ENCODE measurements around the gene LUC7L3.

The LUC7L3 gene

GRCh38 chr17:50691550-50692447, 27.6 kb upstream of the LUC7L3 start:
- peak in 1 of 2 donors; percentile 58 for DNase-seq (ENCODE audit: low read depth in 2 of 2)
- no peak for TF ChIP-seq CTCF (IDR thresholded peaks at IDR 0.05; ENCODE audit: low read depth, low read length)
- H3K4me3 ChIP-seq (replicated peaks in 1 of 2; ENCODE audit: low read depth in 2 of 2, low read length in 2 of 2): no peak overlapping the region

GRCh38 chr17:50692448-50693035, 26.9 kb upstream of the LUC7L3 start:
- TF ChIP-seq CTCF (IDR thresholded peaks at IDR 0.05; ENCODE audit: low read depth, low read length): no peak
- DNase-seq (ENCODE audit: low read depth in 2 of 2): no peak

GRCh38 chr17:50693036-50693682, 26.2 kb upstream of the LUC7L3 start:
- peak in 1 of 2 donors; percentile 30 for DNase-seq (ENCODE audit: low read depth in 2 of 2)

More at GRCh38 chr17:50692448-50693035, 26.9 kb upstream of the LUC7L3 start:
- H3K4me3 ChIP-seq (replicated peaks in 1 of 2; ENCODE audit: low read depth in 2 of 2, low read length in 2 of 2): no peak overlapping the region

GRCh38 chr17:50696365-50696879, 23.0 kb upstream of the LUC7L3 start:
- H3K4me3 ChIP-seq (replicated peaks in 1 of 2; ENCODE audit: low read depth in 2 of 2, low read length in 2 of 2): no peak overlapping the region
- DNase-seq (ENCODE audit: low read depth in 2 of 2): no peak
- TF ChIP-seq CTCF (IDR thresholded peaks at IDR 0.05; ENCODE audit: low read depth, low read length): no peak

More at GRCh38 chr17:50693036-50693682, 26.2 kb upstream of the LUC7L3 start:
- no peak for TF ChIP-seq CTCF (IDR thresholded peaks at IDR 0.05; ENCODE audit: low read depth, low read length)
- no peak overlapping the region for H3K4me3 ChIP-seq (replicated peaks in 1 of 2; ENCODE audit: low read depth in 2 of 2, low read length in 2 of 2)

GRCh38 chr17:50697062-50697461, 22.3 kb upstream of the LUC7L3 start:
- DNase-seq (ENCODE audit: low read depth in 2 of 2): no peak
- no peak for TF ChIP-seq CTCF (IDR thresholded peaks at IDR 0.05; ENCODE audit: low read depth, low read length)
- no peak overlapping the region for H3K4me3 ChIP-seq (replicated peaks in 1 of 2; ENCODE audit: low read depth in 2 of 2, low read length in 2 of 2)

- TF ChIP-seq CTCF (IDR thresholded peaks at IDR 0.05; ENCODE audit: low read depth, low read length): no peak
- no peak for DNase-seq (ENCODE audit: low read depth in 2 of 2)
- H3K4me3 ChIP-seq (replicated peaks in 1 of 2; ENCODE audit: low read depth in 2 of 2, low read length in 2 of 2): no peak overlapping the region
Measured at GRCh38 chr17:50697663-50698272, 21.6 kb upstream of the LUC7L3 start.

Measured in cardiac fibroblast (primary cell).